Keratinocyte (primary cell): ENCODE results near the gene CACNA1B. TPM values are rescaled to one million over a fixed set of nuclear protein-coding genes. Genes with fewer than 3 reads are reported as not detected.

Experiments
- DNase-seq: peaks from one replicate; pipeline ENCODE4 v3.0.0-alpha.2; 2011; ENCODE audit warnings: low read depth, missing footprints, low spot score
- FAIRE-seq: peaks from 2 replicates; lab custom pipeline; 2011; peaks lifted over from hg19 to GRCh38; lab: Jason Lieb, UNC
- H2AFZ ChIP-seq: 2 replicates; pipeline ENCODE4 v1.6.0; 2012; ENCODE audit warnings: low read length, control low read depth, inconsistent platforms; ENCODE audit not compliant: control insufficient read depth
- H3K27ac ChIP-seq: 2 replicates; pipeline ENCODE4 v1.5.1; 2011; ENCODE audit warnings: low read length; ENCODE audit not compliant: control insufficient read depth, insufficient read depth
- H3K27me3 ChIP-seq: 3 replicates; pipeline ENCODE4 v1.6.0; 2011; ENCODE audit warnings: low read length; ENCODE audit not compliant: control insufficient read depth, insufficient read depth; ENCODE audit errors: extremely low read depth
- H3K36me3 ChIP-seq, 2 experiments: 2 replicates in 1 of 2; 3 replicates in 1 of 2; pipeline ENCODE4 v1.5.1; 2011; ENCODE audit warnings: low read length in 2 of 2, mild to moderate bottlenecking in 1 of 2; ENCODE audit not compliant: control insufficient read depth in 2 of 2, insufficient read depth in 2 of 2; ENCODE audit errors: extremely low read depth in 1 of 2
- H3K4me1 ChIP-seq: 3 replicates; pipeline ENCODE4 v1.5.1; 2011; ENCODE audit warnings: low read length; ENCODE audit not compliant: control insufficient read depth, insufficient read depth; ENCODE audit errors: extremely low read depth
- H3K4me2 ChIP-seq: 3 replicates; pipeline ENCODE4 v1.6.0; 2011; ENCODE audit warnings: low read depth, low read length; ENCODE audit not compliant: control insufficient read depth, insufficient read depth; ENCODE audit errors: extremely low read depth
- H3K4me3 ChIP-seq, 3 experiments: fragments of 200-600 bp in 1 of 3; sonication (generic) in 1 of 3; 2 replicates in 2 of 3; 3 replicates in 1 of 3; pipeline ENCODE4 v1.5.1; 2011 to 2016; ENCODE audit warnings: low read length in 3 of 3, mild to moderate bottlenecking in 3 of 3, control low read depth in 2 of 3, inconsistent platforms in 1 of 3, low read depth in 1 of 3, mixed read lengths in 1 of 3, mixed run types in 1 of 3, moderate library complexity in 1 of 3; ENCODE audit not compliant: control insufficient read depth in 2 of 3, insufficient read depth in 2 of 3; ENCODE audit errors: extremely low read depth in 1 of 3
- H3K79me2 ChIP-seq: 2 replicates; pipeline ENCODE4 v1.6.0; 2012; ENCODE audit warnings: low read length; ENCODE audit not compliant: control insufficient read depth, insufficient read depth
- H3K9ac ChIP-seq: 3 replicates; pipeline ENCODE4 v1.6.0; 2011; ENCODE audit warnings: low read length; ENCODE audit not compliant: control insufficient read depth, insufficient read depth; ENCODE audit errors: extremely low read depth
- H3K9me1 ChIP-seq: 3 replicates; pipeline ENCODE4 v1.6.0; 2011; ENCODE audit warnings: low read length; ENCODE audit not compliant: control insufficient read depth, insufficient read depth; ENCODE audit errors: extremely low read depth
- H3K9me3 ChIP-seq: 2 replicates; pipeline ENCODE4 v1.5.1; 2012; ENCODE audit warnings: low read depth, low read length; ENCODE audit not compliant: control insufficient read depth
- H4K20me1 ChIP-seq: 3 replicates; pipeline ENCODE4 v1.6.0; 2011; ENCODE audit warnings: low read length; ENCODE audit not compliant: control insufficient read depth, insufficient read depth; ENCODE audit errors: extremely low read depth
- EZH2 ChIP-seq: IDR thresholded peaks from one replicate; pipeline ENCODE4 v1.6.1; 2012; ENCODE audit warnings: inconsistent platforms, mild to moderate bottlenecking, low read length, moderate library complexity
- dilution Hi-C: fragments of 300-500 bp; cut with MboI; formaldehyde crosslinking; loops from one replicate; pipeline ENCODE4 v1.7.0; 2020; ENCODE audit warnings: low sequenced_read_pairs; ENCODE audit not compliant: extremely low pct_ligation_motif_present
- polyA plus RNA-seq, 5 experiments: library from polyadenylated mRNA; depleted of rRNA in 3 of 5; stranded (reverse) in 3 of 5; stranded (forward) in 1 of 5; unstranded in 1 of 5; fragments of >200 nt; gene quantifications; 1 replicate in 1 of 5; 2 replicates in 3 of 5; 3 replicates in 1 of 5; pipeline versions ENCODE4 v1.2.1 to v1.2.3, GENCODE V29; 2011 to 2012; ENCODE audit warnings: missing spikeins in 2 of 5, low read depth in 1 of 5, low replicate concordance in 1 of 5
- TF ChIP-seq, protein P1 (sequence below), 3 experiments: IDR thresholded peaks in 1 of 3; conservative IDR thresholded peaks in 1 of 3; optimal IDR thresholded peaks in 1 of 3; 2 replicates in 2 of 3; 3 replicates in 1 of 3; pipeline versions ENCODE3 to v1.5.1; 2011; ENCODE audit warnings: low read length in 3 of 3, mild to moderate bottlenecking in 3 of 3, moderate library complexity in 2 of 3, control low read depth in 1 of 3, inconsistent platforms in 1 of 3; ENCODE audit not compliant: insufficient read depth in 2 of 3; ENCODE audit errors: extremely low read depth in 1 of 3

CACNA1B gene
- polyA plus RNA-seq, 1 donor (not counting 4 experiments of a cell fraction or from before 2014, with no cell fraction given) = 0.01 TPM

DNA sequence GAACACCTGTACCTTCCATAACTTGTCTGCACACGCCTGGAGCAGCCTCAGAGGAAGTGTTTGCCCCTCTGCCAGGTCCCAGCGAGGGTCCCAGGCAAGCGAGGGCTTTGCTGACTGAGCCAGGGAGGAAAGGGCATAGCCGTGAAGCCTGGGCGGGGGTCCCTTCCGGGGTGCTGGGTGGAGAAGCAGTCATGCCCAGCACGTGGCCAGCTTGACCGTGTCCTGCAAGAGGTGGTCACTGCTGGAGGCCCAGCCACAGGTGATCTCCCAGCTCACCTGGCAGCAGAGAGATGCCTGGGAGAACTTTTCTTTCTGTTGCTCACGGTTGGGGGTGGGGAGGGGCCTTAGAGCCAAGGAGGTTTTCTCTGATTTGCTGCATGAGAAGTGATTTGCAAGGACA lies 195.3 kb downstream of the CACNA1B start:
- Histone ChIP-seq H3K4me1 (no peaks in the 10 kb centered on the region), H3K27me3 (no peaks in the 10 kb centered on the region), H3K9me1 (no peaks in the 10 kb centered on the region), H3K79me2 (no peaks in the 10 kb centered on the region), H3K36me3 (no peaks in the 10 kb centered on the region), H3K9me3 (no peaks in the 10 kb centered on the region), H2AFZ (no peak overlapping the region), H4K20me1 (no peaks in the 10 kb centered on the region), H3K4me2 (no peak overlapping the region), H3K9ac (no peak overlapping the region), H3K27ac (no peak overlapping the region), H3K4me3 (no peak overlapping the region)
- no peak for FAIRE-seq
- dilution Hi-C loops = no loop called here
- DNase-seq = no peak
- no peak for TF ChIP-seq EZH2
- TF ChIP-seq, protein P1, sequence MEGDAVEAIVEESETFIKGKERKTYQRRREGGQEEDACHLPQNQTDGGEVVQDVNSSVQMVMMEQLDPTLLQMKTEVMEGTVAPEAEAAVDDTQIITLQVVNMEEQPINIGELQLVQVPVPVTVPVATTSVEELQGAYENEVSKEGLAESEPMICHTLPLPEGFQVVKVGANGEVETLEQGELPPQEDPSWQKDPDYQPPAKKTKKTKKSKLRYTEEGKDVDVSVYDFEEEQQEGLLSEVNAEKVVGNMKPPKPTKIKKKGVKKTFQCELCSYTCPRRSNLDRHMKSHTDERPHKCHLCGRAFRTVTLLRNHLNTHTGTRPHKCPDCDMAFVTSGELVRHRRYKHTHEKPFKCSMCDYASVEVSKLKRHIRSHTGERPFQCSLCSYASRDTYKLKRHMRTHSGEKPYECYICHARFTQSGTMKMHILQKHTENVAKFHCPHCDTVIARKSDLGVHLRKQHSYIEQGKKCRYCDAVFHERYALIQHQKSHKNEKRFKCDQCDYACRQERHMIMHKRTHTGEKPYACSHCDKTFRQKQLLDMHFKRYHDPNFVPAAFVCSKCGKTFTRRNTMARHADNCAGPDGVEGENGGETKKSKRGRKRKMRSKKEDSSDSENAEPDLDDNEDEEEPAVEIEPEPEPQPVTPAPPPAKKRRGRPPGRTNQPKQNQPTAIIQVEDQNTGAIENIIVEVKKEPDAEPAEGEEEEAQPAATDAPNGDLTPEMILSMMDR (optimal IDR thresholded peaks at IDR 0.05 in 1 of 3, IDR thresholded peaks at IDR 0.05 in 1 of 3, conservative IDR thresholded peaks at IDR 0.05 in 1 of 3; ENCODE audit: extremely low read depth in 1 of 3, insufficient read depth in 2 of 3, low read length in 3 of 3) = no peak

GRCh38 chr9:138073408-138073807 lies 195.8 kb downstream of the CACNA1B start:
- H3K4me1 ChIP-seq = no peaks in the 10 kb centered on the region
- no peaks in the 10 kb centered on the region for H4K20me1 ChIP-seq
- FAIRE-seq (no peak), DNase-seq (no peak)
- dilution Hi-C loops = no loop called here
- no peaks in the 10 kb centered on the region for H3K9me3 ChIP-seq
- no peaks in the 10 kb centered on the region for H3K9me1 ChIP-seq
- H3K9ac ChIP-seq = no peak overlapping the region
- H3K4me3 ChIP-seq = no peak overlapping the region
- H3K79me2 ChIP-seq = no peaks in the 10 kb centered on the region
- no peak overlapping the region for H3K27ac ChIP-seq
- TF ChIP-seq, protein P1 (optimal IDR thresholded peaks at IDR 0.05 in 1 of 3, IDR thresholded peaks at IDR 0.05 in 1 of 3, conservative IDR thresholded peaks at IDR 0.05 in 1 of 3; ENCODE audit: extremely low read depth in 1 of 3, insufficient read depth in 2 of 3, low read length in 3 of 3) = no peak
- no peak for TF ChIP-seq EZH2
- H3K36me3 ChIP-seq = no peaks in the 10 kb centered on the region
- no peak overlapping the region for H3K4me2 ChIP-seq
- H2AFZ ChIP-seq = no peak overlapping the region
- no peaks in the 10 kb centered on the region for H3K27me3 ChIP-seq
